ENCODE measurements around the gene DOCK11.

GRCh38 chrX:118718737-118719136 is 223.1 kb downstream of the DOCK11 start:
- TF ChIP-seq CTCF (IDR thresholded peaks at IDR 0.05; ENCODE audit: low read depth, low read length) (no peak), MYC (IDR thresholded peaks at IDR 0.05; ENCODE audit: low read depth, low read length) (no peak)

Data from NB4 (cell line).